Measurements from ENCODE around the gene FKBP10. TPM values are rescaled to one million over a fixed set of nuclear protein-coding genes. Genes with fewer than 3 reads are reported as not detected.

Gene FKBP10
- total RNA-seq, 1 donor, result 6.5 TPM

GRCh38 chr17:41781404-41782110 lies 31.2 kb upstream of the FKBP10 start:
- DNase-seq (ENCODE audit: low read depth in 2 of 3, low spot score in 2 of 3), result no peak

- DNase-seq (ENCODE audit: low read depth in 2 of 3, low spot score in 2 of 3), result no peak
These were observed 30.7 kb upstream of the FKBP10 start for GRCh38 chr17:41782142-41782541.

DNA sequence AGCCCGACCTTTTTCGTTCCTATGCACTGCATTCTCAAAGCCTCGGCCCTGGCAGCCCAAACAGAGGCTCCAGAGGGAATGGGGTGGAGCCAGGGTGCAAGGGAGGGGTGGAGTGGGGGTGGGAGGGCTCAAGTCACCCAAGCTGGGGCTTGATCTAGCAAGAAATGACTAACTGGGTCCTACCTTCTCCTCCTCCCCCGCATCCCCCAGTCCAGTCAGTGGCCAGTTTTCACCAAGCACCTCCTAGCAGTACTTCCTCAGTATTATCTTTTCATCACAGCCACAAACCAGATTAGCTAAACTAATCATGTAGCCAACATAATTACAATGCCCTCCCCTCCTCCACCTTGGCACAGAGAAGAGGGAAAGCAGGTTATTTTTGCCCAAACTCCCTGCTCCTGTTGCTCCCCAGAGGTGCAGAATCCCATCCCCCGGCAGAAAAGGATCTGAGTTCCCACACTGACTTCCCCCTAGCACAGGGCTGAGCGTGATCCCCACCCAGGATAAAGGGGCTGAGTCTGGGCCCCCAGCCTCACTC lies 28.5 kb upstream of the FKBP10 start:
- peak in 2 of 3 donors; percentile 50 to 60 for DNase-seq (ENCODE audit: low read depth in 2 of 3, low spot score in 2 of 3)

- DNase-seq (ENCODE audit: low read depth in 2 of 3, low spot score in 2 of 3), result peak in 2 of 3 donors; percentile 92 to 97
These were observed 27.5 kb upstream of the FKBP10 start for GRCh38 chr17:41785091-41785858.

GRCh38 chr17:41785859-41786226 lies 27.0 kb upstream of the FKBP10 start:
- DNase-seq (ENCODE audit: low read depth in 2 of 3, low spot score in 2 of 3), result no peak

DNA sequence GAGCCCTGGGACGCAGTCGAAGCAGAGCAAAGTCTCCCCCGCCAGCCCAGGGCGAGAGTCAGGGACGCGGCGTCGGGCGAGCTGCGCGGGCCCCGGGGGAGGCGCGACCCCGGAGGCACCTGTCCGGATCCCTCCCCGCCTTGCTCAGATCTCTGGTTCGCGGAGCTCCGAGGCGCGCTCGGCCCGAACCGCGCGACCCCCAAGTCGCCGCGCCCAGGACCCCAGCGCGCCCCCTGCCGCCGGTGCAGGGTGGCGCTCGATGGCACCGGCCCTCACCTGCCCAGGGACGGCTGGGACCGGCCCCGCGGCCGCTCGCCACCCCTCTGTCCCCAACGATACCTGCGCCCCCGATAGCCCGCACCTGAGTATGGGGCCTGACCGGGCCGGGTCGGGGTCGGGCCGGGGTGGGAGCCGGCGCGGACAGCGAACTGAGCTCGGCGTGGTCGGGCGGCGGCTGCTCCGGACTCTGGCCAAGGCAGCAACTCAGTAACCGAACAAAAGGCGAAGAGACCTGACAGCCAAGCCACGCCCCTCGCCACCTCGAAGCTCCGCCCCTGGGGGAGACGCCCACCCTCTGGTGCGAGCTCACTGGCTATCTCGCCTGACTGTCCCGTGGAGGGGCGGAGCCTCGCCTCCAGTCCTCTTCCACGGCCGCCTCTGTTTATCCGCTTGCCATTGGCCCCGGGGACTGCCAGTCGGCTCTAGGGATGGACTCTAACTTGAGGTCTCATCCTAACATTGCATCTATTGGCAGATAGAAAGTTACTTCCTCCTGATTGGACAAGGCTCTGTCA lies 26.4 kb upstream of the FKBP10 start, which contains the start of gene JUP:
TSS of gene JUP (minus strand) at position 485 of the 794 bp plus-strand sequence. CDS start 14,857 bp downstream, outside the sequence.
- DNase-seq (ENCODE audit: low read depth in 2 of 3, low spot score in 2 of 3), result peak; percentile 57 to 100 (median 99)

- DNase-seq (ENCODE audit: low read depth in 2 of 3, low spot score in 2 of 3), result no peak
These were observed 25.8 kb upstream of the FKBP10 start for GRCh38 chr17:41787021-41787418.

GRCh38 chr17:41792845-41793783 lies 19.7 kb upstream of the FKBP10 start:
- peak in 2 of 3 donors; percentile 56 to 57 for DNase-seq (ENCODE audit: low read depth in 2 of 3, low spot score in 2 of 3)

DNA sequence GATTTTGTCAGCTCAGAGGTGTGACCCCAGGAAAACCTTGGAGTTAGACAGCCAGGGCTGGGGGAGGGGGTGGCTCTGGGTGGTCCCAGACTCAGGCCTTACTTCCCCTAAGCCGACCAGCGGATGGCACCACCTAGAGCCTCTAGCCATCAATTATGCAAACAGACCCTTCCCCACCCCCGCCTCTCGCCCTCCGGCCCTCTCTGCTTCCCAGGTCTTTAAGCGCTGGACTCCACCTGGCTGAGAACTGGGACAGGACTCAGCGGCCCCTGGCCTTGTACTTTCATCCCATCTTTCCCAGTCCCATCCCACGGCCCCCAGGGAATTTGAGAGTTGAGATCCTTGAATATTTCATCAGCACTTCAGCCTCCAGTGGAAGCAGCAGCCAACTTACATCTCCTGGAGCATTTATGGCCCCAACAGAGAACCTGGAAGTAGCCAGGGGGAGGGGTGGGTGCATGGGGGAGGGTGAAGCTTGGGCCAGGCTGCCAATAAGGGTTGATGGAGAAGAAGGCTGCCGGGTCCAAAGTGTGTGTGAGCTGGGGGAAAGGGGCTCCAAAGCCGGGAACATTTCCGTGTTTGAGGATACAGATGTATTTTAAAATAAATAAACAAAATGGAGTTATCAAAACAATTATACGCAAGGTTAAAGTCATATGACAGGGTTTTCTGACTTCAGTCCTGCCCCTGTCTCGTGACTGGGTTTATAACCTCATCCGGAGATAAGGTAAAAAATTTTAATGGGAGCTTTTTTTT lies 18.8 kb upstream of the FKBP10 start:
- DNase-seq (ENCODE audit: low read depth in 2 of 3, low spot score in 2 of 3), result no peak

DNA sequence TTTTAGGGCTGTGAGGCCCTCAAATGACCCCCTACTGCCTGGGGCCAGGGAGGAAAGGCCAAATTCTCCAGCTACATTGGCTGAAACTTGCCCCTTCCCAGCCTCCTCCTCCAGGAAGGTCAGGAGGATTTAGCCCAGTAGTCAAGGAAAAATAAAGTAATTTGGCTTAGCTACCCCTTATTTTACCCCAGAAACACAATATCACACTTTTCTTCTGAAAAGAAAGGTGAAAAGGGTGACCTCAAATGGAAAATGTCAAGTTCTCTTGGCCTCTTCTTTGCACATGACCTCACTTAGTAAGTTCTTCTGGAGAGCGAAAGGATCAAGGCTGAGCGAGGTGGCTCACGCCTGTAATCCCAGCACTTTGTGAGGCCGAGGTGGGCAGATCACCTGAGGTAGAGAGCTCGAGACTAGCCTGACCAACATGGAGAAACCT lies 18.2 kb upstream of the FKBP10 start:
- no peak for DNase-seq (ENCODE audit: low read depth in 2 of 3, low spot score in 2 of 3)

DNA sequence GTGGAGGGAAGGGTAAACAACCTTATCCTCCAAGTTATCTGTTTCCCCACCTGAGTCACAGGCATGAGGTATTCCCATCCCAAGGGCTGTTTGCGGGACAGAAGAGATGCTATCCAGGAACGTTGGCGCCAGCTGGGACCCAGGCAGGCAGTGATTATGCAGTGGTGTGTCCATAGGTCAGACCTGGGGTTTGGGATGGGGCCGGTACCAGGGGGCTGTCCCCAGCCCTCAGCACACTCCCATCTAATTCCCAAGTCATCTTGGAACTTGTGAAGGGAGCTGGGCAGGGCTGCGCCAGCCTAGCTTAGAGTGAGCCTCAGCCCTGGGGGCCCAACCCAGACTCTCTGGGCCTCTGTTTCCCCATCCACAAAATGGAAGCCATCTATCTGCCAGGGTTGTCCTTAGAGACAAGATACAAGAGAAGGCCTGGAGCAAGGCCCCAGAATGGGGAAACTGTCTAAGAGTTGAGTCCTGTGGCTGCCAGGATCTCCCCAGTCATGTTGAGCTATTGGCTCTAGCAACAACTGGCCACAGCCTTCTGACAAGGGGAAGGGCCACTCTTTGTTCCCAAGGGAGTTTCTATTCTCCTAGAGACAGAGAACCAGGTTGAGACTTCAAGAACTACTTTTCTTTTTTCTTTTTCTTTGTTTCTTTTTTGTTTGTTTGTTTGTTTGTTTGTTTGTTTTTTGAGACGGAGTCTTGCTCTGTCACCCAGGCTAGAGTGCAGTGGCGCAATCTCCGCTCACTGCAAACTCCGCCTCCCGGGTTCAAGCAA lies 16.5 kb upstream of the FKBP10 start:
- DNase-seq (ENCODE audit: low read depth in 2 of 3, low spot score in 2 of 3), result no peak

DNA sequence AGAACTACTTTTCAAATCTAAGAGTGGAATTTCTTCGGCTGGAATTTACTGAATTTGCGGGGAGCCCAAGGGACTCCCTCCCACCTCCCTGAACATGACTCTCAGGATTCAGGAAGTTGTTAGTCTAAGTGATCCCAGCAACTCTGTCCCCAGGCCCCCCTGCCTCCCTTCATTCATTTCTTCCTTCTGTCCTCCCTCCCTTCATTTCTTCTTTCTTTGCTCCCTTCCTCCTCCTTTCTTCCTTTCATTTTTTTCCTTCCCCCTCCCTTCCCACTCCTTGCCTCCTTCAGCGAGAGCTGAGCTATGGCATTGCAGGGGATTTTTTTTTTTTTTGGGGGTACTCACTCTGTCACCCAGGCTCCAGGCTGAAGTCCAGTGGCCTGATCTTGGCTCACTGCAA lies 15.4 kb upstream of the FKBP10 start:
- DNase-seq (ENCODE audit: low read depth in 2 of 3, low spot score in 2 of 3), result no peak

DNA sequence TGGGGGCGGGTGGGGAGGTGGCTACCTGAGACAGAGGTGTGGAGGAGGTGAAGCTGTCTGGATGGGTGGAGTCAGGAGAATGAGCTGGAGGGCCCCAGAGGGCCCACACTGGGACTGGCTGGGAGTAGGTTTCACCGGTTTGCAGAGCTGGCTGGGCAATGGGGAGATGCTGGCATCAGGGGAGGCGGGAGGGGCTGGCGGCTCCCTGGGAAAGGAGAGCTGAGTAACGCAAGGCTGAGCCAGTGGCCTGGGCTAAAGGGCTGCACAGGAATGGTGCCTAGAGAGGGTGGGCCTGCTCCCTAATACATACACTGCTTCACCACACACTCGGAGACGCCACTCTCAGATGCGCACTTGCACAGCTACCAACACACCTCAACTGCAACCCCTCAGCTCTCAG lies 13.4 kb upstream of the FKBP10 start:
- no peak for DNase-seq (ENCODE audit: low read depth in 2 of 3, low spot score in 2 of 3)

GRCh38 chr17:41800601-41801373 lies 12.0 kb upstream of the FKBP10 start:
- DNase-seq (ENCODE audit: low read depth in 2 of 3, low spot score in 2 of 3), result no peak

DNA sequence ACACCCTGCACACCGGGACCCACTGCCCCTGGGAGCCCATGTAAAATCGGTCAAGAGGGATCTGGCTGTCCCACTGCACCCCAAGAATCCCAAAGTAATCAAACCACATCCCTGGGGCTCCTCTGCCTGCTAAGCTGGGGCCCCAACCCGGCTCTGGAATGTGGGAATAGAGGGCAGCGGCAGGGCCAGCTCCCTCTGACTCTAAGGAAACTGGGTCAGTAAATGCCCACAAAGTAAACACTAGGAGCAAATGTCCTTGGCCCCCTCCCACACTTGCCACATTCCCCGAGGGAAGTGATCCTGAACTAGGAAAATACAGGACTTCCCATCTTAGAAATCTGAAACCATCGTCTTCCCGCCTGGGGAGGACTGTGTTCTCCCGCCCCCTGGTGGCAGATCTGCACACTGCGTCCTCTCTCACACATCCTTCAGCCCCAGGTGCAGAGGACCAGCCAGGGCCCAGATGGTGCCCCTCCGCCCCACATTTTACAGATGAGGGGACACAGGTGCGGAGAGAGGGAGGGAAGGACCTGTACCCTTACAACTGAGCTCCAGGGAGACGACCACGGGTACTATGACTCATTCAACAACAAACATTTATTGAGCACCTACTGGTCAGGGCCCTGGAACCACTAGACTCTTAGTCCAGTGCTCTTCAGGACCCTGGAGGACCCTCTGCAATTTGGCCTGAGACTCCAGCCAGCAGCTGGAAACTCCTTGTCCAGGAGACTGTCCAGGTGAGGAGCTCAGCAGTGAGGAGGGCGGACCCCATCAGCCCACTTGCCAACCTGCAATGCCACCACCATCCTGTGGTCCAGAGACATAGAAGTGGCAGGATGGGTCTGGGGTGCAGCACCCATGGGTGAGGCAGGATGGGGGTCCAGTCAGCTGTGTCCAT lies 11.2 kb upstream of the FKBP10 start:
- peak; percentile 57 to 72 (median 57) for DNase-seq (ENCODE audit: low read depth in 2 of 3, low spot score in 2 of 3)

Measured in hematopoietic multipotent progenitor cell (in vitro differentiated cells).